ENCODE results near the gene ANO4.
A peak's percentile ranks its signal among the peaks of the same experiment; 100 is the strongest.
"Not testable (repeated sequence)": the region's sequence is repeated elsewhere in the genome, so short reads cannot be mapped to it uniquely, and the experiment has no call there.

The ANO4 gene

GRCh38 chr12:100919116-100919515 is 124.5 kb downstream of the ANO4 start:
- no peak for DNase-seq (ENCODE audit: low read depth, low spot score)
- in situ Hi-C loops (cut with HindIII; ENCODE audit: low sequenced_read_pairs), result no loop called here
- no peak for TF ChIP-seq CTCF (IDR thresholded peaks at IDR 0.05; ENCODE audit: low read depth, low read length)
- H3K4me3 ChIP-seq (ENCODE audit: low read depth, low read length), result no peak overlapping the region

- no peak overlapping the region for H3K4me3 ChIP-seq (ENCODE audit: low read depth, low read length)
- DNase-seq (ENCODE audit: low read depth, low spot score), result no peak
- TF ChIP-seq CTCF (IDR thresholded peaks at IDR 0.05; ENCODE audit: low read depth, low read length), result no peak
- in situ Hi-C loops (cut with HindIII; ENCODE audit: low sequenced_read_pairs), result no loop called here
Measured at GRCh38 chr12:100920493-100920892, 125.9 kb downstream of the ANO4 start.

GRCh38 chr12:100926669-100927248 is 132.2 kb downstream of the ANO4 start:
- in situ Hi-C loops (cut with HindIII; ENCODE audit: low sequenced_read_pairs), result no loop called here
- H3K4me3 ChIP-seq (ENCODE audit: low read depth, low read length), result no peak overlapping the region
- DNase-seq (ENCODE audit: low read depth, low spot score), result peak; percentile 33
- TF ChIP-seq CTCF (IDR thresholded peaks at IDR 0.05; ENCODE audit: low read depth, low read length), result peak; percentile 59

GRCh38 chr12:100927826-100928225 is 133.2 kb downstream of the ANO4 start:
- H3K4me3 ChIP-seq (ENCODE audit: low read depth, low read length), result no peak overlapping the region
- DNase-seq (ENCODE audit: low read depth, low spot score), result peak; percentile 68
- no peak for TF ChIP-seq CTCF (IDR thresholded peaks at IDR 0.05; ENCODE audit: low read depth, low read length)
- in situ Hi-C loops (cut with HindIII; ENCODE audit: low sequenced_read_pairs), result no loop called here

GRCh38 chr12:100932571-100932970 is 138.0 kb downstream of the ANO4 start:
- DNase-seq (ENCODE audit: low read depth, low spot score), result no peak
- in situ Hi-C loops (cut with HindIII; ENCODE audit: low sequenced_read_pairs), result no loop called here
- no peak overlapping the region for H3K4me3 ChIP-seq (ENCODE audit: low read depth, low read length)
- no peak for TF ChIP-seq CTCF (IDR thresholded peaks at IDR 0.05; ENCODE audit: low read depth, low read length)

DNA sequence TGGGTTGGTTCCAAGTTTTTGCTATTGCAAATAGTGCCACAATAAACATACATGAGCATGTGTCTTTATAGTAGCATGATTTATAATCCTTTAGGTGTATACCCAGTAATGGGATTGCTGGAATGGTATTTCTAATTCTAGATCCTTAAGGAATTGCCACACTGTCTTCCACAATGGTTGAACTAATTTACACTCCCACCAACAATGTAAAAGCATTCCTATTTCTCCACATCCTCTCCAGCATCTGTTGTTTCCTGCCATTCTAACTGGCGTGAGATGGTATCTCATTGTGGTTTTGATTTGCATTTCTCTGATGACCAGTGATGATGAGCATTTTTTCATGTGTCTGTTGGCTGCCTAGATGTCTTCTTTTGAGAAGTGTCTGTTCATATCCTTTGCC is 139.0 kb downstream of the ANO4 start:
- DNase-seq (ENCODE audit: low read depth, low spot score); H3K4me3 ChIP-seq (ENCODE audit: low read depth, low read length); in situ Hi-C loops (cut with HindIII; ENCODE audit: low sequenced_read_pairs): not testable (repeated sequence)

- H3K4me3 ChIP-seq (ENCODE audit: low read depth, low read length), result no peak overlapping the region
- no peak for DNase-seq (ENCODE audit: low read depth, low spot score)
- in situ Hi-C loops (cut with HindIII; ENCODE audit: low sequenced_read_pairs), result no loop called here
- TF ChIP-seq CTCF (IDR thresholded peaks at IDR 0.05; ENCODE audit: low read depth, low read length), result no peak
Measured at GRCh38 chr12:100935929-100936328, 141.4 kb downstream of the ANO4 start.
